Endothelial cell of umbilical vein (primary cell): ENCODE results near the gene MGAT5. TPM values are rescaled to one million over a fixed set of nuclear protein-coding genes. Genes with fewer than 3 reads are reported as not detected.

ENCODE experiments used
- BruUV-seq: library from RNA; stranded (reverse); fragments of 400-500 nt; replicated peaks from 2 replicates; lab custom pipeline; 2021; lab: Mats Ljungman, UMichigan
- CTCF ChIA-PET: fragments of 300-600, 350-600 bp; sonication (Branson Sonifier 250); formaldehyde crosslinking; loops from one replicate; lab custom pipeline; 2021; ENCODE audit warnings: antibody characterized with exemption, inconsistent platforms; lab: Charles Lee
- POLR2A ChIA-PET: fragments of 300-600, 350-600 bp; sonication (Branson Sonifier 250); formaldehyde crosslinking; loops from one replicate; lab custom pipeline; 2021; ENCODE audit warnings: antibody characterized with exemption, inconsistent platforms; lab: Charles Lee
- DNase-seq: peaks from one replicate; pipeline ENCODE4 v3.0.0-alpha.2; 2011; ENCODE audit warnings: low read depth, low spot score
- FAIRE-seq: peaks from 2 replicates; lab custom pipeline; 2011; peaks lifted over from hg19 to GRCh38; lab: Jason Lieb, UNC
- H2AFZ ChIP-seq: 2 replicates; pipeline ENCODE4 v1.6.0; 2012; ENCODE audit warnings: low read depth, low read length, control low read depth, inconsistent platforms
- H3K27ac ChIP-seq: 2 replicates; pipeline ENCODE4 v1.5.1; 2011; ENCODE audit warnings: low read depth, mild to moderate bottlenecking, control low read depth, low read length, moderate library complexity; ENCODE audit not compliant: insufficient read depth
- H3K27me3 ChIP-seq, 2 experiments: 2 replicates each; pipeline versions ENCODE4 v1.6.0 to v1.6.1; 2011; ENCODE audit warnings: low read length in 2 of 2, mixed read lengths in 1 of 2; ENCODE audit not compliant: control insufficient read depth in 2 of 2, insufficient read depth in 2 of 2
- H3K36me3 ChIP-seq, 2 experiments: 2 replicates in 1 of 2; 3 replicates in 1 of 2; pipeline ENCODE4 v1.5.1; 2011; ENCODE audit warnings: low read length in 2 of 2, mild to moderate bottlenecking in 1 of 2, moderate library complexity in 1 of 2; ENCODE audit not compliant: control insufficient read depth in 2 of 2, insufficient read depth in 2 of 2; ENCODE audit errors: extremely low read depth in 1 of 2
- H3K4me1 ChIP-seq: 3 replicates; pipeline ENCODE4 v1.5.1; 2011; ENCODE audit warnings: mild to moderate bottlenecking, low read length; ENCODE audit not compliant: control insufficient read depth, insufficient read depth; ENCODE audit errors: extremely low read depth
- H3K4me2 ChIP-seq: 2 replicates; pipeline ENCODE4 v1.6.1; 2011; ENCODE audit warnings: low read length, control low read depth, mixed read lengths; ENCODE audit not compliant: insufficient read depth
- H3K4me3 ChIP-seq, 3 experiments: fragments of 200-600 bp in 1 of 3; sonication (generic), shearing (Covaris generic) in 1 of 3; replicated peaks in 1 of 3; 2 replicates each; pipeline ENCODE4 v1.5.1; 2011 to 2016; ENCODE audit warnings: control low read depth in 3 of 3, low read length in 3 of 3, mild to moderate bottlenecking in 2 of 3, inconsistent platforms in 1 of 3, low read depth in 1 of 3, moderate library complexity in 1 of 3; ENCODE audit not compliant: insufficient read depth in 1 of 3
- H3K79me2 ChIP-seq: 2 replicates; pipeline ENCODE4 v1.6.0; 2012; ENCODE audit warnings: low read length, inconsistent platforms; ENCODE audit not compliant: control insufficient read depth, insufficient read depth
- H3K9ac ChIP-seq: replicated peaks from 2 replicates; pipeline ENCODE3; 2011; ENCODE audit warnings: low read length, control low read depth; ENCODE audit not compliant: insufficient read depth; ENCODE audit errors: extremely low read depth
- H3K9me1 ChIP-seq: replicated peaks from 3 replicates; pipeline ENCODE4 v1.6.0; 2011; ENCODE audit warnings: mild to moderate bottlenecking, low read length; ENCODE audit not compliant: control insufficient read depth, insufficient read depth; ENCODE audit errors: extremely low read depth
- H3K9me3 ChIP-seq: replicated peaks from 2 replicates; pipeline ENCODE4 v1.5.1; 2012; ENCODE audit warnings: low read length, inconsistent platforms; ENCODE audit not compliant: control insufficient read depth, insufficient read depth
- H4K20me1 ChIP-seq: replicated peaks from 2 replicates; pipeline ENCODE3; 2011; ENCODE audit warnings: mild to moderate bottlenecking, low read length; ENCODE audit not compliant: control insufficient read depth, insufficient read depth; ENCODE audit errors: extremely low read depth
- EZH2 ChIP-seq: IDR thresholded peaks from 2 replicates; pipeline ENCODE4 v1.6.1; 2012; ENCODE audit warnings: borderline replicate concordance, low read depth, mild to moderate bottlenecking, moderate library complexity, low read length, inconsistent platforms; ENCODE audit not compliant: severe bottlenecking
- FOS ChIP-seq: IDR thresholded peaks from 2 replicates; pipeline ENCODE4 v1.6.1; 2011; ENCODE audit warnings: mild to moderate bottlenecking, low read length, moderate library complexity, borderline replicate concordance; ENCODE audit not compliant: insufficient read depth
- GATA2 ChIP-seq: IDR thresholded peaks from 2 replicates; pipeline ENCODE4 v1.7.0; 2011; ENCODE audit warnings: low read depth, mild to moderate bottlenecking, moderate library complexity, mixed read lengths, low read length; ENCODE audit not compliant: insufficient read length, insufficient read depth
- JUN ChIP-seq: IDR thresholded peaks from 2 replicates; pipeline ENCODE4 v1.6.1; 2011; ENCODE audit warnings: borderline replicate concordance, low read depth; ENCODE audit not compliant: insufficient read length, insufficient read depth
- MYC ChIP-seq: IDR thresholded peaks from one replicate; pipeline ENCODE4 v1.6.1; 2011; ENCODE audit warnings: mild to moderate bottlenecking, low read depth, low read length
- POLR2A ChIP-seq: IDR thresholded peaks from 2 replicates; pipeline ENCODE4 v1.6.1; 2012; ENCODE audit warnings: low read depth, mild to moderate bottlenecking, control low read depth, low read length
- POLR2AphosphoS5 ChIP-seq: IDR thresholded peaks from 2 replicates; pipeline ENCODE4 v1.6.1; 2012; ENCODE audit warnings: low read depth, mild to moderate bottlenecking, control low read depth, low read length, moderate library complexity; ENCODE audit not compliant: insufficient read depth
- dilution Hi-C: fragments of 300-500 bp; cut with MboI; formaldehyde crosslinking; loops from one replicate; pipeline ENCODE4 v1.15.0; 2019; ENCODE audit warnings: low sequenced_read_pairs; ENCODE audit not compliant: extremely low pct_ligation_motif_present
- intact Hi-C: fragments of 100-400 bp; cut with micrococcal nuclease; formaldehyde crosslinking; loops from one replicate; pipeline ENCODE4 v1.10.0; 2022
- polyA plus RNA-seq, 4 experiments: library from polyadenylated mRNA; depleted of rRNA in 3 of 4; stranded (reverse) in 3 of 4; unstranded in 1 of 4; fragments of >200 nt; gene quantifications; 2 replicates each; pipeline versions ENCODE4 v1.2.1 to v1.2.3, GENCODE V29; 2011 to 2012; ENCODE audit warnings: missing spikeins in 1 of 4
- total RNA-seq: library from RNA; stranded (reverse); gene quantifications from 2 replicates; pipeline ENCODE4 v1.2.3, GENCODE V29; 2021
- TF ChIP-seq, protein P1 (sequence below), 2 donors: IDR thresholded peaks; 1 replicate in 1 of 2; 2 replicates in 1 of 2; pipeline ENCODE4 v1.5.1; 2011; ENCODE audit warnings: low read length in 2 of 2, mild to moderate bottlenecking in 2 of 2, moderate library complexity in 2 of 2, control low read depth in 1 of 2, inconsistent platforms in 1 of 2, low read depth in 1 of 2; ENCODE audit not compliant: insufficient read depth in 1 of 2; ENCODE audit errors: extremely low read depth in 1 of 2
- TF ChIP-seq, protein P2 (sequence below): IDR thresholded peaks from 2 replicates; pipeline ENCODE4 v1.6.1; 2011; ENCODE audit not compliant: insufficient read depth, insufficient read length

MGAT5 gene
- total and polyA plus RNA-seq, 2 donors (not counting 3 experiments of a cell fraction or from before 2014, with no cell fraction given) = 17.7 to 84.1 TPM

DNA sequence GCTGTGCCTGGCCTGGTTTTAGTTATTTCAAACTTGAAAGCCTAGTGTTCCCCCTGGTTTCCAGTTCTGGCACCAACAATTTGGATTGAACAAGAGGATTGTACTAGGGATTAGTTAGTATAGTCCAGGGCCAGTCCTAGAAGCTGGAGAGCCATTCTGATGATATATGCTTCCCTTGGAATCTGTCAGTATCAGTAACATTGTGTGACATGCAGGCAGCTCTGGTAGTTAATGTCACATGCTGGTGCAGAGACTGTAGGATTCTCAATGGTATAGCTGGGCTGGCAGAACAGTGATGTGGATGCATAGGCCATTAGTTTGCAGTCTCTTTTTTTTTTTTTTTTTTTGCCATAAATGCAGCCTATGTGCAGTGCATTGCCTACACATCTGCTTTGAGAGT is 3.6 kb downstream of the MGAT5 start:
- DNase-seq (no peak), FAIRE-seq (no peak)
- Histone ChIP-seq H3K9me1 (no peaks in the 10 kb centered on the region), H3K36me3 (no peaks in the 10 kb centered on the region), H4K20me1 (no peaks in the 10 kb centered on the region), H2AFZ (no peak overlapping the region), H3K27me3 (no peaks in the 10 kb centered on the region), H3K4me2 (no peak overlapping the region), H3K9me3 (no peaks in the 10 kb centered on the region), H3K4me1 (peaks cover 25% of the 10 kb centered on the region), H3K27ac (no peak overlapping the region), H3K4me3 (no peak overlapping the region), H3K79me2 (peaks cover 3% of the 10 kb centered on the region), H3K9ac (no peak overlapping the region)
- ChIA-PET CTCF (interaction anchor here (0.9 kb wide), 1 partner anchor 34 kb away, joined by 3 read pairs; no protein-coding TSS in a partner anchor), POLR2A (interaction anchor here (0.7 kb wide), 1 partner anchor 376 kb away, joined by 11 read pairs; no protein-coding TSS in a partner anchor)
- TF ChIP-seq, protein P1, sequence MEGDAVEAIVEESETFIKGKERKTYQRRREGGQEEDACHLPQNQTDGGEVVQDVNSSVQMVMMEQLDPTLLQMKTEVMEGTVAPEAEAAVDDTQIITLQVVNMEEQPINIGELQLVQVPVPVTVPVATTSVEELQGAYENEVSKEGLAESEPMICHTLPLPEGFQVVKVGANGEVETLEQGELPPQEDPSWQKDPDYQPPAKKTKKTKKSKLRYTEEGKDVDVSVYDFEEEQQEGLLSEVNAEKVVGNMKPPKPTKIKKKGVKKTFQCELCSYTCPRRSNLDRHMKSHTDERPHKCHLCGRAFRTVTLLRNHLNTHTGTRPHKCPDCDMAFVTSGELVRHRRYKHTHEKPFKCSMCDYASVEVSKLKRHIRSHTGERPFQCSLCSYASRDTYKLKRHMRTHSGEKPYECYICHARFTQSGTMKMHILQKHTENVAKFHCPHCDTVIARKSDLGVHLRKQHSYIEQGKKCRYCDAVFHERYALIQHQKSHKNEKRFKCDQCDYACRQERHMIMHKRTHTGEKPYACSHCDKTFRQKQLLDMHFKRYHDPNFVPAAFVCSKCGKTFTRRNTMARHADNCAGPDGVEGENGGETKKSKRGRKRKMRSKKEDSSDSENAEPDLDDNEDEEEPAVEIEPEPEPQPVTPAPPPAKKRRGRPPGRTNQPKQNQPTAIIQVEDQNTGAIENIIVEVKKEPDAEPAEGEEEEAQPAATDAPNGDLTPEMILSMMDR (IDR thresholded peaks at IDR 0.05; ENCODE audit: extremely low read depth in 1 of 2, insufficient read depth in 1 of 2, low read depth in 1 of 2, low read length in 2 of 2) = no peak
- no peak for TF ChIP-seq JUN
- TF ChIP-seq GATA2 = no peak
- TF ChIP-seq POLR2A = no peak
- no peak for TF ChIP-seq POLR2AphosphoS5
- no peak for TF ChIP-seq FOS
- no peak for TF ChIP-seq MYC
- TF ChIP-seq, protein P2, sequence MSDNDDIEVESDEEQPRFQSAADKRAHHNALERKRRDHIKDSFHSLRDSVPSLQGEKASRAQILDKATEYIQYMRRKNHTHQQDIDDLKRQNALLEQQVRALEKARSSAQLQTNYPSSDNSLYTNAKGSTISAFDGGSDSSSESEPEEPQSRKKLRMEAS = no peak
- TF ChIP-seq EZH2 = no peak
- no TSS peak for BruUV-seq
- intact Hi-C loops = no loop called here
- dilution Hi-C loops = no loop called here
